Ascending aorta (tissue), 2 donors: ENCODE data around the gene RAB3GAP2. TPM values are rescaled to one million over a fixed set of nuclear protein-coding genes. Genes with fewer than 3 reads are reported as not detected.
"Not testable (repeated sequence)": the region's sequence is repeated elsewhere in the genome, so short reads cannot be mapped to it uniquely, and the experiment has no call there.

ENCODE experiments used
- DNase-seq, 2 donors: peaks; one replicate each; pipeline ENCODE4 v3.0.0-alpha.2; 2019; ENCODE audit warnings: low spot score in 2 of 2
- H3K27ac ChIP-seq, 2 donors: fragments of 200-600 bp; sonication (generic); one replicate each; pipeline ENCODE4 v1.5.1; 2016 to 2017; ENCODE audit warnings: mild to moderate bottlenecking in 1 of 2
- H3K27me3 ChIP-seq: fragments of 200-600 bp; sonication (generic); one replicate; pipeline ENCODE4 v1.5.1; 2017
- H3K36me3 ChIP-seq, 2 donors: fragments of 200-600 bp; sonication (generic); one replicate each; pipeline ENCODE4 v1.5.1; 2016
- H3K4me1 ChIP-seq, 2 donors: fragments of 200-600 bp; sonication (generic); one replicate each; pipeline ENCODE4 v1.5.1; 2016 to 2017; ENCODE audit warnings: mild to moderate bottlenecking in 1 of 2
- H3K4me3 ChIP-seq, 2 donors: fragments of 200-600 bp; sonication (generic); one replicate each; pipeline ENCODE4 v1.5.1; 2016 to 2017; ENCODE audit warnings: mild to moderate bottlenecking in 1 of 2
- H3K9me3 ChIP-seq, 2 donors: fragments of 200-600 bp; sonication (generic); one replicate each; pipeline ENCODE4 v1.5.1; 2016
- intact Hi-C: fragments of 100-400 bp; cut with DNase I; formaldehyde crosslinking; loops from one replicate; pipeline ENCODE4 v1.15.1; 2023
- total RNA-seq: library from RNA; depleted of rRNA; stranded (reverse); fragments of >200 nt; gene quantifications from one replicate; pipeline ENCODE4 v1.1.0, GENCODE V29; 2016
- TF ChIP-seq, protein P1 (sequence below), 3 experiments: fragments of 200-600 bp in 2 of 3; fragments of 450-650 bp in 1 of 3; sonication (generic) in 2 of 3; IDR thresholded peaks; one replicate each; pipeline ENCODE4 v1.5.1; 2016 to 2019; ENCODE audit warnings: antibody characterized with exemption in 3 of 3, mild to moderate bottlenecking in 1 of 3, moderate library complexity in 1 of 3

The RAB3GAP2 gene
- total RNA-seq, 1 donor from 2014 or later: 9.8 TPM

DNA sequence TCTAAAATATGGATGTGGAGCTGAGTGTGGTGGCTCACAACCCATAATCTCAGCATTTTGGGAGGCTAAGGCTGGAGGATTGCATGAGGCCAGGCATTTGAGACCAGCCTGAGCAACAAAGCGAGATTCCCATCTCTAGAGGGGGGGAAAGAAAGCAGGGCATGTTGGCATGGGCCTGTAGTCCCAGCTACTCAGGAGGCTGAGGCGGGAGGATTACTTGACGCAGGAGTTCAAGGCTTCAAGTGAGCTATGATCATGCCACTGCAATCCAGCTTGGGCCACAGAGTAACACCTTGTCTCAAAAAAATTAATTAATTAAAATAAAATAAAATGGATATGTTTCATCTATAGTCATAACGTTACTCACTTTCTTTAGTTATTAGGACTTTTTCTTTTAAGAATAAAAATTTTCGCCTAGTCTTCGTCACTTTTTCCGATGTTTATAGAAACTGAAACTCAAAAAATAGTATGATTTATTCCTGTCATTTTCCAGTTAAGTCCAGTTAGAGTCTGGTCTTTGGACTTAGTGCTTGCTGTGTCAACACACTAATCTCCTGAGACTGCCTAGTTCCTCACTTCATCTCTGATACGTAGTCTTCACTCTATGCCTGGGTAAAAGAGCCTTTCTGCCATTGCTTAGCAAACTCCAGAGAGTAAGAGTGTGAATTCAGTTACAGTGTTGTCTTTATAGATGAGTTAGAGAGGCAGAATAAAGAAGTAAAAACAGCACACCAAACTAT is 150.3 kb downstream of the RAB3GAP2 start:
- intact Hi-C loops: no loop called here
- TF ChIP-seq, protein P1, sequence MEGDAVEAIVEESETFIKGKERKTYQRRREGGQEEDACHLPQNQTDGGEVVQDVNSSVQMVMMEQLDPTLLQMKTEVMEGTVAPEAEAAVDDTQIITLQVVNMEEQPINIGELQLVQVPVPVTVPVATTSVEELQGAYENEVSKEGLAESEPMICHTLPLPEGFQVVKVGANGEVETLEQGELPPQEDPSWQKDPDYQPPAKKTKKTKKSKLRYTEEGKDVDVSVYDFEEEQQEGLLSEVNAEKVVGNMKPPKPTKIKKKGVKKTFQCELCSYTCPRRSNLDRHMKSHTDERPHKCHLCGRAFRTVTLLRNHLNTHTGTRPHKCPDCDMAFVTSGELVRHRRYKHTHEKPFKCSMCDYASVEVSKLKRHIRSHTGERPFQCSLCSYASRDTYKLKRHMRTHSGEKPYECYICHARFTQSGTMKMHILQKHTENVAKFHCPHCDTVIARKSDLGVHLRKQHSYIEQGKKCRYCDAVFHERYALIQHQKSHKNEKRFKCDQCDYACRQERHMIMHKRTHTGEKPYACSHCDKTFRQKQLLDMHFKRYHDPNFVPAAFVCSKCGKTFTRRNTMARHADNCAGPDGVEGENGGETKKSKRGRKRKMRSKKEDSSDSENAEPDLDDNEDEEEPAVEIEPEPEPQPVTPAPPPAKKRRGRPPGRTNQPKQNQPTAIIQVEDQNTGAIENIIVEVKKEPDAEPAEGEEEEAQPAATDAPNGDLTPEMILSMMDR (IDR thresholded peaks at IDR 0.05): no peak

DNA sequence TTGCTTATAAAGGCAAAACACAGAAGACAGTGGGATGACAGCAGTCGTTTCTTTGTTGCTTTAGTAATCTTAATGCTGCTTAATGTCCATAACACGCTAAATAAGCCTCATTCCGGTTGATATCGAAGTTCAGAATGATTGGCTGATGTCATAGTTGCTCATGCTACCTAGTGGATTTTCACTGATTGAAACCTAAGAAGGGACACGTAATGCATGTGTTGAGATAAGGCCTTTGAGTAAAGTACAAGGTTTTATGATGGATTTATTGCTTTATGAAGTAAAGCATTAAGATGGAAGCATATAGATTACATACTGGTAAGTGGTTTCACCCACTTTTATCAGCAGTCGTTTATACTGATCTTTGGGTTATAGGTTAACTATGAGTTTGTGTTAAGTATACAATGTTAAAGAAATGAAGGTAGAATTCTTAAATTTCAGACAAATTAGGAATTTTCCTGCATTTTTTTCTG is 153.2 kb downstream of the RAB3GAP2 start:
- H3K4me3 ChIP-seq: no peak overlapping the region
- TF ChIP-seq, protein P1 (IDR thresholded peaks at IDR 0.05): no peak

More for the DNA sequence above, 150.3 kb downstream of the RAB3GAP2 start:
- peak overlapping the region; percentile 57 to 76 for H3K27ac ChIP-seq
- peaks cover 4 to 14% of the 10 kb centered on the region in 2 donors for H3K36me3 ChIP-seq
- H3K27me3 ChIP-seq: no peaks in the 10 kb centered on the region
- no peak for DNase-seq
- peaks cover 0 to 8% of the 10 kb centered on the region in 2 donors for H3K4me1 ChIP-seq
- peak overlapping the region in 1 of 2 donors; percentile 35 for H3K4me3 ChIP-seq
- H3K9me3 ChIP-seq: no peaks in the 10 kb centered on the region

DNA sequence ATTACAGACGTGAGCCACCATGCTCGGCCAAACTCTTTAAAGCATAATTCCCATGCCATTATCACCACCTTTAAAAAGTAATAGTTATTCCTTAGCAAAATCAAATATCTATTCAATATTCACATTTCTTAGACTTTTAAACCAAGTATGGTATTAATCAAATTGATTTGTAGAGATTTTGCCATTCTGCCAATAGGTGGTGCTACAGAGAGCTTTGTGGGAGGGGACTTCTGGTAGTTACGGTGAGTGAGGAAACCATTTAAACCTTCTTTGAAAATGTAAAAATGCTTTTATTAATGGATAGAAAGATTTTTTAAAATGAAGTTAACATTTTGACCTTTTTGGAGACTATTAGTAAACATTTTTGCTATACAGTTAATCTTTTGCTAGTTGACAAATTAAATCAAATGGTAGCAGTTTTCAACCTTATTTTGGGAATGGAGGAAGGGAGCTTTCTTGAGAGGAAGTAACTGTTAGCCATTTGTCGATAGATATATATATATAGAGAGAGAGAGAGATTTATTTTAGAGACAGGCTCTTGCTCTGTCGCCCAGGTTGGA is 159.0 kb downstream of the RAB3GAP2 start:
- TF ChIP-seq, protein P1 (IDR thresholded peaks at IDR 0.05): peak in 2 of 3 experiments; percentile 43 to 53

More for the DNA sequence above, 153.2 kb downstream of the RAB3GAP2 start:
- Histone ChIP-seq H3K27ac (peak overlapping the region; percentile 19 to 34), H3K36me3 (peaks cover 9 to 31% of the 10 kb centered on the region in 2 donors), H3K9me3 (no peaks in the 10 kb centered on the region), H3K4me1 (peaks cover 0 to 8% of the 10 kb centered on the region in 2 donors), H3K27me3 (no peaks in the 10 kb centered on the region)
- intact Hi-C loops: no loop called here
- DNase-seq: no peak

DNA sequence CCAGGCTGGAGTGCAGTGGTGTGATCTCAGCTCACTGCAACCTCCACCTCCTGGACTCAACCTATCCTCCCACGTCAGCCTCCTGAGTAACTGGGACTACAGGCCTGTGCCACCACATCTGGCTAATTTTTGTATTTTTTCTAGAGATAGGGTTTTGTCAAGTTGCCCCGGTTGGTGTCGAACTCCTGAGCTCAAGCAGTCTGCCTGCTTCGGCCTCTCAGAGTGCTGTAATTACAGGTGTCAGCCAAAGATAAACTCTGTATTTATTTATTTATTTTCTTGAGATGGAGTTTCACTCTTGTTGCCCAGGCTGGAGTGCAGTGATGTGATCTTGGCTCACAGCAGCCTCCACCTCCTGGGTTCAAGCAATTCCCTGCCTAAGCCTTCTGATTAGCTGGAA is 159.7 kb downstream of the RAB3GAP2 start:
- H3K27me3 ChIP-seq, DNase-seq, H3K4me1 ChIP-seq, H3K9me3 ChIP-seq, H3K4me3 ChIP-seq, intact Hi-C loops, H3K27ac ChIP-seq: not testable (repeated sequence)
- peaks cover 39 to 67% of the 10 kb centered on the region in 2 donors for H3K36me3 ChIP-seq

More for the DNA sequence above, 159.0 kb downstream of the RAB3GAP2 start:
- H3K36me3 ChIP-seq: peaks cover 35 to 67% of the 10 kb centered on the region in 2 donors
- no peaks in the 10 kb centered on the region for H3K27me3 ChIP-seq
- no peaks in the 10 kb centered on the region for H3K9me3 ChIP-seq
- intact Hi-C loops: no loop called here
- DNase-seq: no peak
- no peak overlapping the region for H3K4me3 ChIP-seq
- no peak overlapping the region for H3K27ac ChIP-seq
- no peaks in the 10 kb centered on the region for H3K4me1 ChIP-seq

DNA sequence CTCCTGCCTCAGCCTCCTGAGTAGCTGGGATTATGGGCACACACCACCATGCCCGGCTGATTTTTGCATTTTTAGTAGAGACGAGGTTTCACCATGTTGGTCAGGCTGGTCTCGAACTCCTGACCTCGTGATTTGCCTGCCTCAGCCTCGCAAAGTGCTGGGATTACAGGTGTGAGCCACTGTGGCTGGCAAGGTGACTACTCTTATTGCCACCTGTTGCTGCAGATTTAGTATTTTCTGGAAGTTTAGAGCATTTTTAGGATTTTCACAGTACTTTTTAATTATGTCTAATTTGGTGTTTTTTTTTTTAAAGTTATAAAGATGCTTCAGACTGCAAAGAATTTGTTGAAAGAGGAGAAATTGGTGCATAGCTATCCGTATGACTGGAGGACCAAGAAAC is 161.8 kb downstream of the RAB3GAP2 start:
- H3K4me1 ChIP-seq, H3K27me3 ChIP-seq, H3K4me3 ChIP-seq, H3K27ac ChIP-seq, intact Hi-C loops, H3K9me3 ChIP-seq, DNase-seq: not testable (repeated sequence)
- H3K36me3 ChIP-seq: peaks cover 52 to 72% of the 10 kb centered on the region in 2 donors

DNA sequence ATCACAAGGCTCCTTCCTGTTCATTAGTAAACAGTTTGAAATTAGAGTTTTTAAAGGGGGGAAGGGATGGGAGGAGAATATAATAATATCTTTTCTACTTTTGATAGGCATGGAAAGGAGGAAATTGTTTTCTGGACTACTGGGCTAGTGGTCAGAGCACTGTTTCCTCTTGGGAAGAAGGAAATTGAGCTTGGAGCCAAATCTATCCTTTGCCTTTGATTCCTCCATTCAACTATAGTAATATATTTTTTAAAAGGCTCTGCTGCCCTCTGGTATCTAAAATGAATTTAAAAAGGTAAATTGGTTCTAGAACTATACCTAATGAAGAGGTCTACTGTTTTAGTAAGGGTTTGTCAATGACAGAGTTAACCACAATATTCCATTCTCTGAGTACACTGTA is 172.4 kb downstream of the RAB3GAP2 start:
- H3K36me3 ChIP-seq: peaks cover 53 to 69% of the 10 kb centered on the region in 2 donors
- intact Hi-C loops: no loop called here
- no peak overlapping the region for H3K4me3 ChIP-seq
- H3K27ac ChIP-seq: no peak overlapping the region
- DNase-seq: no peak
- no peaks in the 10 kb centered on the region for H3K27me3 ChIP-seq
- peaks cover 0 to 9% of the 10 kb centered on the region in 2 donors for H3K4me1 ChIP-seq
- H3K9me3 ChIP-seq: no peaks in the 10 kb centered on the region
- TF ChIP-seq, protein P1 (IDR thresholded peaks at IDR 0.05): no peak

Other genes with a start within 250 kb of the RAB3GAP2 start
- 16.0 TPM for gene EPRS1, start 225.9 kb downstream of the RAB3GAP2 start, total RNA-seq
- 5.4 TPM for gene BPNT1, start 182.7 kb downstream of the RAB3GAP2 start, total RNA-seq
- 41.0 TPM for gene IARS2, start 178.3 kb downstream of the RAB3GAP2 start, total RNA-seq